Mammary epithelial cell (primary cell): ENCODE results near the gene NOC2L.

Experiments
- CTCF ChIP-seq, 2 donors: IDR thresholded peaks in 1 of 2; conservative IDR thresholded peaks in 1 of 2; 2 replicates each; pipeline ENCODE4 v1.5.1; 2011 to 2012; ENCODE audit warnings: inconsistent platforms in 2 of 2, low read length in 2 of 2, mild to moderate bottlenecking in 2 of 2, control low read depth in 1 of 2, low read depth in 1 of 2; ENCODE audit not compliant: insufficient read depth in 1 of 2; ENCODE audit errors: extremely low read depth in 1 of 2
- EZH2 ChIP-seq: IDR thresholded peaks from 2 replicates; pipeline ENCODE4 v1.6.1; 2012; ENCODE audit warnings: low read length, inconsistent platforms, borderline replicate concordance

- TF ChIP-seq CTCF (conservative IDR thresholded peaks at IDR 0.05 in 1 of 2, IDR thresholded peaks at IDR 0.05 in 1 of 2; ENCODE audit: extremely low read depth in 1 of 2, insufficient read depth in 1 of 2, low read depth in 1 of 2, low read length in 2 of 2) (no peak), EZH2 (no peak)
These were observed 46.9 kb downstream of the NOC2L start for GRCh38 chr1:911875-912739.
